ENCODE results near the gene CDH26.

- TF ChIP-seq CTCF (conservative IDR thresholded peaks at IDR 0.05): no peak
- TF ChIP-seq ZFX (IDR thresholded peaks at IDR 0.05): no peak
Observed at GRCh38 chr20:59947376-59947775, 10.8 kb upstream of the CDH26 start.

Data from C4-2B (cell line).